Cardiac muscle cell (in vitro differentiated cells and primary cell): ENCODE data around the gene ABHD12. TPM values are rescaled to one million over a fixed set of nuclear protein-coding genes. Genes with fewer than 3 reads are reported as not detected.

Experiments used
- DNase-seq, 2 donors: peaks; one replicate each; pipeline versions ENCODE4 v3.0.0 to v3.0.0-alpha.2; 2010 to 2017; ENCODE audit warnings: low read depth in 1 of 2, low spot score in 1 of 2
- H3K27ac ChIP-seq: fragments of 200-600 bp; sonication (generic); 2 replicates; pipeline ENCODE4 v1.5.1; 2016
- H3K27me3 ChIP-seq: fragments of 200-600 bp; sonication (generic); 2 replicates; pipeline ENCODE4 v1.6.0; 2016; ENCODE audit warnings: control low read depth
- H3K36me3 ChIP-seq: fragments of 200-600 bp; sonication (generic); 2 replicates; pipeline ENCODE4 v1.5.1; 2016; ENCODE audit warnings: control low read depth
- H3K4me1 ChIP-seq: fragments of 200-600 bp; sonication (generic); 2 replicates; pipeline ENCODE4 v1.8.1; 2017; ENCODE audit warnings: low read depth, mild to moderate bottlenecking, mixed run types
- H3K4me3 ChIP-seq: fragments of 200-600 bp; sonication (generic); 2 replicates; pipeline ENCODE4 v1.5.1; 2016; ENCODE audit warnings: mild to moderate bottlenecking
- H3K9me3 ChIP-seq: fragments of 200-600 bp; sonication (generic); 2 replicates; pipeline ENCODE4 v1.5.1; 2017; ENCODE audit warnings: low read depth, mild to moderate bottlenecking, control low read depth
- CTCF ChIP-seq: IDR thresholded peaks from 2 replicates; pipeline ENCODE4 v1.5.1; 2012; ENCODE audit warnings: low read depth, mild to moderate bottlenecking, low read length
- polyA plus RNA-seq: library from polyadenylated mRNA; unstranded; fragments of >200 nt; fragmentation: Nextera tagmentation; extraction: Ambion mirVana; gene quantifications from 2 replicates; pipeline ENCODE4 v1.2.1, GENCODE V29; 2016
- total RNA-seq: library from RNA; depleted of rRNA; stranded (reverse); fragments of >200 nt; gene quantifications from 2 replicates; pipeline ENCODE4 v1.2.3, GENCODE V29; 2016

Gene ABHD12
- total and polyA plus RNA-seq, 2 experiments from 2014 or later = 57.4 to 113 TPM

GRCh38 chr20:25306991-25307903, 83.4 kb downstream of the ABHD12 start:
- H3K9me3 ChIP-seq = no peaks in the 10 kb centered on the region
- TF ChIP-seq CTCF = no peak
- H3K4me1 ChIP-seq = peaks cover 15% of the 10 kb centered on the region
- no peak overlapping the region for H3K4me3 ChIP-seq
- no peak for DNase-seq
- H3K36me3 ChIP-seq = peaks cover 9% of the 10 kb centered on the region
- no peaks in the 10 kb centered on the region for H3K27me3 ChIP-seq
- peak overlapping the region; percentile 34 for H3K27ac ChIP-seq

DNA sequence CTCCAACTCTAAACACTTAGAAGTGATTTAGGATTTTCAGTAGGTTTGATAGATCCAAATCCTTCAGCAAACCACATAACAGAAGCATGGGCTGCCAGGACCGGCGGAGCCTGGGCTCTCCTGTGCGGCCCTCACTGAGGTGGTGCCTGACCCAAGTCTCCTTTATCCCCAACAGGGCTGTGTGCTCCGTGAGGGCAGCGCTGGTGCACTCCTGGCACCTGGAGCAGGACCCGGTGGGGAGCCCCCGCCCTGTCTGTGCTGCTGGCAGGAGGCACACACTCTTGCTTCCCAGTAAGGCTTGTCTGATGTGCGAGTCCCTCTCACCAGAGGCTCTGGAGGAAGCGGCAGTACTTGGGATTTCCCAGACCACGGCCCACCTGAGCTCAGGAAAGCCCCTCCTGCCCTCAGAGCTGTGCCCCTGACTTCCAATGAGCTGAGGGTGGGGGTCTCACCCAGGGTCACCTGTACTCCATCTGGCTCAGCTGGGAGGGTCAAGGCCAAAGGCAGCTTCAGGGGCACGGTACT, 86.5 kb downstream of the ABHD12 start:
- TF ChIP-seq CTCF = no peak
- Histone ChIP-seq H3K4me1 (no peaks in the 10 kb centered on the region), H3K36me3 (peaks cover 9% of the 10 kb centered on the region), H3K27ac (no peak overlapping the region), H3K27me3 (no peaks in the 10 kb centered on the region), H3K9me3 (no peaks in the 10 kb centered on the region), H3K4me3 (no peak overlapping the region)
- DNase-seq = no peak

DNA sequence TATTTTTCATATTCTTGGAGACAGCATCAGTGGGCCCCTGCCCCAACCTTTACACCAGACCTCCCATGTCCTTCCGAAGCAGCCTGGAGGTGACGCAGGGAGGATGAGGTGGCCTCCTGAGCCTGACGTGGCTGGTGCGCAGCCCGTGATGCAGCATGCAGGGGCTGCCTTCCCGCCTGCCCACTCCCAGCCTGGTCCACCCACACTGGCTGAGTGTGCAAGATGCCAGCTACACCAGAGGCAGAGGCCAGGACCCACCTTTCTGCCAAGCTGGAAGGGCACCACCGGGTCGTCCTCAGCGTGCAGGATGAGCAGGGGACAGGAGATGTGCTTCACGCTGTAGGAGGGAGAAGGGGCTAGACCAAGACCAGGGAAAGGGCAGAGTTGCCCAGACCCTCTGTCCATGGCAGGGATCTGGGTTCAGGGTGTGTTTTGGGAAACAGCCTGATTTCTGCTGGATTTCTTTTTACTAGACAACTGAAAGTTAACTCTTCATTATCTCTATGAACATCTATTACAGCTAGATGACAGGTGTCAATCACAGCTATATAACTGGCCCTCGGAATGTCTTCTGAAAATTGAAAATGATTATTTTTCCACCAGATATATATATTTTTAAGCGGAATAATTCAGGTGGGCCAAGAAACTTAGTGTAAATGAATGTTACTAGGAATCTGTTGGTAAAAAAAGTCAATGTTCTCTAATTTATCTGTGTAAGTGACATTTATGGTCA, 87.2 kb downstream of the ABHD12 start:
- Histone ChIP-seq H3K27me3 (no peaks in the 10 kb centered on the region), H3K27ac (peak overlapping the region; percentile 46), H3K4me3 (no peak overlapping the region), H3K36me3 (peaks cover 9% of the 10 kb centered on the region), H3K9me3 (no peaks in the 10 kb centered on the region), H3K4me1 (no peaks in the 10 kb centered on the region)
- no peak for TF ChIP-seq CTCF
- no peak for DNase-seq

- Histone ChIP-seq H3K4me3 (no peak overlapping the region), H3K36me3 (peaks cover 9% of the 10 kb centered on the region), H3K4me1 (no peaks in the 10 kb centered on the region), H3K27ac (peak overlapping the region; percentile 46), H3K27me3 (no peaks in the 10 kb centered on the region), H3K9me3 (no peaks in the 10 kb centered on the region)
- TF ChIP-seq CTCF = no peak
- DNase-seq = no peak
These were observed 88.0 kb downstream of the ABHD12 start for GRCh38 chr20:25302596-25302995.

DNA sequence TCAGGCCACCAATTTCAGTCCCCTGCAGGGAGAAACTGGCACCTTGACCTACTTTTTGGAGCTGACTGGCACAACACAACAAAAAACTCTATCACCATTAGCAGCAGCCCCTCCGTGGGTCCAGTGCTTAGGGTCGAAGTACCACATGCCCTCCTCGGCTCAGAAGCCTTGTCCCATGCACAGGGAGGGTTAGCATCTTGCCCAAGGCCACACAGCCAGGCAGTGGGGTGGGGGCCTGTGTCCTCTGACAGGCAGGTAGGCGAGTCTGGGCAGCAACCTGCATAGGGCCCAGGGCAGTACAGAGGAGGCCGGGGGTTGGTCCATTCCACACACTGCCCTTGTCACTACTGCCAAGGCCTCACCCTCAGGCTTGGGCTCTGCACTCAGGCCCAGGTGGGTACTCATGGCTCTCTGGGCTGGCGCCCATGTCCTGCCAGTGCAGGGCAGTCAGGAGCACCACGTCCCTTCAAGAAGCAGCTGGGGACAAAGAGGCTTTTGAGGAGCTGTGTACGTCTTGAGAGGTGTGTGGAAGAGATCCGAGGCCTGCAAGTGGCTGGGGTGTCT, 89.2 kb downstream of the ABHD12 start:
- TF ChIP-seq CTCF = no peak
- H3K9me3 ChIP-seq = no peaks in the 10 kb centered on the region
- H3K4me1 ChIP-seq = no peaks in the 10 kb centered on the region
- peaks cover 4% of the 10 kb centered on the region for H3K36me3 ChIP-seq
- peak overlapping the region; percentile 66 for H3K27ac ChIP-seq
- H3K4me3 ChIP-seq = no peak overlapping the region
- no peaks in the 10 kb centered on the region for H3K27me3 ChIP-seq
- no peak for DNase-seq
